Measurements from ENCODE around the gene IGFBP3.

IGFBP3 gene

DNA sequence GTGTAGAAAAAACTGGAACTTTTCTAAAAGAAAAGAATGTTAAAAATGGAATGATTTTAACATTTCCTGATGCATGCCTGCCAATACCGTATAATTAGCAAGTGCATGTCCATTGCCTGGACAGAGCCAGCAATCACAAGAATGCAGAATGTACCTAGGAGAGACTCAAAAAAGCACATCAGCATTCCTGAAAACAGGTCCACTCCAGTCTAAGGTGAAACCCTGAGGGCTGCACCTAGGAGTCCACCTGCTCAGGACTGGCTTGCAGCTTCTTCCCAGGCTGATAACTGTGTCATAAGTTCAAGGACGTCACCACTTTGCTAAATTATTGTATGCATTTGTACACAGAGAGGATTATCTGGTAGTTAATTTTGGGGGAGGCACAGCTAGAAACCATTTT is 53.6 kb downstream of the IGFBP3 start:
- no peak for DNase-seq

DNA sequence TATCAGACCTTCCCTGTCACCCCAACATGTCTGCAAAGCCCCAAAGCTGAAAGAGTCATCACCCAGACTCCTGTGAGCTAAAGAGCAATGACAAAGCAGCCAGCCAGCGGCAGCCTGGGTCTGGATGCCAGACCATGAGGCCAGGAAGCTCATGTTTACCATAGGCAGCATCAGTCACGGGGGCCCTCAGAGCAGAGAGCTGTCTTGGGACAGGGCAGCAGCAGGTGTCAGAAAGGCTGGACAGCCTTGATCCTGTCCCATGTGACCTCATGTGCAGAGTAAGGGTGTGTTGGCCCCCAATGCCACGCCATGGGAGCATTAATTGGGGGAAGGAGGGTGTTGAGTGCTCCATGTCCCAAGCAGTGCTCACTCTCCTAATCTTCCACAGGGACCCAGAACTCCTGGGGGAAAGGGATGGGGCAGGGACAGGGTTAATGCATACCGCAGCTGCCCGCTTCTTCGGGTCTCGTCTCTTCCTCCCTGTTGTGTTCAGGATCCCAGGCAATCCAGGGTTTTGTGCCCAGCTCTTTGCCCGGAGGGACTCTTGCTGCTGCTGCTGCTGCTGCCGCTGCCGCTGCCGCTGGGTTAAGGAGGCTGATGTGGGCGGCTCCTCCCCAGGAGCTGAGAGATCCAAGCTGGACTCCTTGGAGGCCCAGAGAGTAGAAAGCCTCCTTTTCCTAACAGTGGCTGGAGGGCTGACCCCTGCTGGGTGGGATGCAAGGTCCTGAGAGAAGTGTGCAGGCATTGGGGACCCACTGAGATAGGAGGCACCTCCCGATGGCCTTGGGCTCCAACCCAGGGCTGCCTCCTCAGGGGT is 55.3 kb downstream of the IGFBP3 start:
- no peak for DNase-seq

GRCh38 chr7:45863715-45864114 is 57.4 kb downstream of the IGFBP3 start:
- no peak for DNase-seq
